ENCODE results near the gene DHCR7. TPM values are rescaled to one million over a fixed set of nuclear protein-coding genes. Genes with fewer than 3 reads are reported as not detected.

The DHCR7 gene
- polyA plus RNA-seq, 1 donor from 2014 or later: 30.1 TPM

DNA sequence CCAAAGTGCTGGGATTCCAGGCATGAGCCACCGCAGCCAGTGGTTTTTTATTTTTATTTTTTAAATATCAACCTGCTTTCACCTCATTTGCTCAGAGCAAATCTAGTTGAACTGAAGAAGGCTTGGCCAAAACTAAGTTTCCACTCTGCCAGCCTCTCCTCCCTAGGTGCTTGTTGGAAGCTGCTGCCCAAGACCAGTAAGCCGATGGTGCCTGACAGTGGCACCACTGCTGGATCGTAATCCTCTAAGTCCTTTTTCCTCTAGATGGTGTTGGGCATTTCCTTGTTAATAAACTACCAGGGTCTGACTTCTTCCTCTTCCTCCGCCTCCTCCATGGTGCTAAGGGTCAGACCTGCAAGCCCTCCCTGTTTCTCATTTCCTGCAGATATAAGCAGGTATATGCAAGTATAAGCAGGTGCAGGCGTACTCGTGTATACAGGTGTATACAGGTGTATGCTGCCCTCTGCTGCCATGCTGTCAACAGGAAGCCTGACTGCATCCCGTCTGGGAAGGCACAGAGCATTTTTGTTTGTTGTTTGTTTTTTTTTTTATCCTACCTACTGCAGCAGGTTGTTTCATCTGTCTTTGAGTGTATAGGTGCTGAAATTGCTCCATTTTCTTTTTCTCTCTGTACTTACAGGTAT lies 6.4 kb upstream of the DHCR7 start:
- H3K4me3 ChIP-seq (ENCODE audit: low read length): peak overlapping the region; percentile 100
- peaks cover 3% of the 10 kb centered on the region for H3F3A ChIP-seq (ENCODE audit: insufficient read depth, low read length, poor library complexity, severe bottlenecking)
- H3K27ac ChIP-seq (ENCODE audit: low read length): no peak overlapping the region
- H3K79me2 ChIP-seq (replicated peaks; ENCODE audit: insufficient read depth, low read length): peaks cover 11% of the 10 kb centered on the region
- no peak overlapping the region for H3K4me2 ChIP-seq (ENCODE audit: low read length)
- peak; percentile 57 for TF ChIP-seq SMC3 (conservative IDR thresholded peaks at IDR 0.05; ENCODE audit: poor library complexity)
- peak; percentile 64 for TF ChIP-seq RAD21 (conservative IDR thresholded peaks at IDR 0.05)
- peak; percentile 60 for TF ChIP-seq CTCF (IDR thresholded peaks at IDR 0.05; ENCODE audit: poor library complexity, severe bottlenecking)
- TF ChIP-seq EP300 (conservative IDR thresholded peaks at IDR 0.05; ENCODE audit: poor library complexity, severe bottlenecking): no peak
- no peaks in the 10 kb centered on the region for H3K9me3 ChIP-seq (ENCODE audit: low read length)
- H2AFZ ChIP-seq (ENCODE audit: low read depth, low read length): no peak overlapping the region
- H3K36me3 ChIP-seq (ENCODE audit: insufficient read depth, low read length): peaks cover under 1% of the 10 kb centered on the region
- H3K27me3 ChIP-seq (ENCODE audit: insufficient read depth, low read depth, low read length): no peaks in the 10 kb centered on the region
- H3K9me2 ChIP-seq (ENCODE audit: insufficient read depth, low read length): no peaks in the 10 kb centered on the region
- H4K20me1 ChIP-seq (ENCODE audit: insufficient read depth): no peaks in the 10 kb centered on the region
- no peak overlapping the region for H3K9ac ChIP-seq (ENCODE audit: low read length)

GRCh38 chr11:71453918-71454304 lies 5.7 kb upstream of the DHCR7 start:
- H3K79me2 ChIP-seq (replicated peaks; ENCODE audit: insufficient read depth, low read length): peaks cover 18% of the 10 kb centered on the region
- no peak overlapping the region for H3K27ac ChIP-seq (ENCODE audit: low read length)
- no peaks in the 10 kb centered on the region for H4K20me1 ChIP-seq (ENCODE audit: insufficient read depth)
- no peaks in the 10 kb centered on the region for H3K9me2 ChIP-seq (ENCODE audit: insufficient read depth, low read length)
- peak overlapping the region; percentile 46 for H3K4me2 ChIP-seq (ENCODE audit: low read length)
- no peaks in the 10 kb centered on the region for H3K36me3 ChIP-seq (ENCODE audit: insufficient read depth, low read length)
- peak overlapping the region; percentile 78 for H3K9ac ChIP-seq (ENCODE audit: low read length)
- H2AFZ ChIP-seq (ENCODE audit: low read depth, low read length): no peak overlapping the region
- H3K4me3 ChIP-seq (ENCODE audit: low read length): peak overlapping the region; percentile 100
- TF ChIP-seq EZH2 (IDR thresholded peaks at IDR 0.05; ENCODE audit: borderline replicate concordance, insufficient read depth, low read length, poor library complexity, severe bottlenecking): no peak
- no peak for TF ChIP-seq SMC3 (conservative IDR thresholded peaks at IDR 0.05; ENCODE audit: poor library complexity)
- no peak for TF ChIP-seq EP300 (conservative IDR thresholded peaks at IDR 0.05; ENCODE audit: poor library complexity, severe bottlenecking)
- TF ChIP-seq CTCF (IDR thresholded peaks at IDR 0.05; ENCODE audit: poor library complexity, severe bottlenecking): no peak
- no peak for TF ChIP-seq MXI1 (conservative IDR thresholded peaks at IDR 0.05; ENCODE audit: poor library complexity, severe bottlenecking)
- no peak for TF ChIP-seq RAD21 (conservative IDR thresholded peaks at IDR 0.05)
- TF ChIP-seq, protein P1, sequence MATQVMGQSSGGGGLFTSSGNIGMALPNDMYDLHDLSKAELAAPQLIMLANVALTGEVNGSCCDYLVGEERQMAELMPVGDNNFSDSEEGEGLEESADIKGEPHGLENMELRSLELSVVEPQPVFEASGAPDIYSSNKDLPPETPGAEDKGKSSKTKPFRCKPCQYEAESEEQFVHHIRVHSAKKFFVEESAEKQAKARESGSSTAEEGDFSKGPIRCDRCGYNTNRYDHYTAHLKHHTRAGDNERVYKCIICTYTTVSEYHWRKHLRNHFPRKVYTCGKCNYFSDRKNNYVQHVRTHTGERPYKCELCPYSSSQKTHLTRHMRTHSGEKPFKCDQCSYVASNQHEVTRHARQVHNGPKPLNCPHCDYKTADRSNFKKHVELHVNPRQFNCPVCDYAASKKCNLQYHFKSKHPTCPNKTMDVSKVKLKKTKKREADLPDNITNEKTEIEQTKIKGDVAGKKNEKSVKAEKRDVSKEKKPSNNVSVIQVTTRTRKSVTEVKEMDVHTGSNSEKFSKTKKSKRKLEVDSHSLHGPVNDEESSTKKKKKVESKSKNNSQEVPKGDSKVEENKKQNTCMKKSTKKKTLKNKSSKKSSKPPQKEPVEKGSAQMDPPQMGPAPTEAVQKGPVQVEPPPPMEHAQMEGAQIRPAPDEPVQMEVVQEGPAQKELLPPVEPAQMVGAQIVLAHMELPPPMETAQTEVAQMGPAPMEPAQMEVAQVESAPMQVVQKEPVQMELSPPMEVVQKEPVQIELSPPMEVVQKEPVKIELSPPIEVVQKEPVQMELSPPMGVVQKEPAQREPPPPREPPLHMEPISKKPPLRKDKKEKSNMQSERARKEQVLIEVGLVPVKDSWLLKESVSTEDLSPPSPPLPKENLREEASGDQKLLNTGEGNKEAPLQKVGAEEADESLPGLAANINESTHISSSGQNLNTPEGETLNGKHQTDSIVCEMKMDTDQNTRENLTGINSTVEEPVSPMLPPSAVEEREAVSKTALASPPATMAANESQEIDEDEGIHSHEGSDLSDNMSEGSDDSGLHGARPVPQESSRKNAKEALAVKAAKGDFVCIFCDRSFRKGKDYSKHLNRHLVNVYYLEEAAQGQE (IDR thresholded peaks at IDR 0.05; ENCODE audit: borderline replicate concordance): no peak
- no peak for TF ChIP-seq POLR2AphosphoS5 (IDR thresholded peaks at IDR 0.05)
- TF ChIP-seq TAF1 (IDR thresholded peaks at IDR 0.05; ENCODE audit: low read depth): no peak
- H3F3A ChIP-seq (ENCODE audit: insufficient read depth, low read length, poor library complexity, severe bottlenecking): peaks cover 3% of the 10 kb centered on the region
- H3K27me3 ChIP-seq (ENCODE audit: insufficient read depth, low read depth, low read length): no peaks in the 10 kb centered on the region
- H3K9me3 ChIP-seq (ENCODE audit: low read length): no peaks in the 10 kb centered on the region
